ENCODE measurements around the gene PNLIPRP3.

The PNLIPRP3 gene

GRCh38 chr10:116466715-116467422, 39.2 kb downstream of the PNLIPRP3 start:
- Histone ChIP-seq H3K9ac (ENCODE audit: insufficient read length, low read depth) (no peak overlapping the region), H3K36me3 (ENCODE audit: insufficient read depth, insufficient read length, low read length) (no peaks in the 10 kb centered on the region), H3K27me3 (ENCODE audit: insufficient read depth, insufficient read length) (no peaks in the 10 kb centered on the region), H3K9me3 (ENCODE audit: insufficient read depth, low read length) (no peaks in the 10 kb centered on the region), H3K4me1 (ENCODE audit: insufficient read depth, insufficient read length) (peaks cover 2% of the 10 kb centered on the region), H3K4me3 (ENCODE audit: insufficient read length, low read depth) (no peak overlapping the region)
- TF ChIP-seq ZNF274 (IDR thresholded peaks at IDR 0.05; ENCODE audit: low read depth, low read length): no peak
- no peak for DNase-seq (ENCODE audit: low read depth, low spot score)

GRCh38 chr10:116469437-116469836, 41.8 kb downstream of the PNLIPRP3 start:
- TF ChIP-seq ZNF274 (IDR thresholded peaks at IDR 0.05; ENCODE audit: low read depth, low read length) (no peak), SUZ12 (IDR thresholded peaks at IDR 0.05; ENCODE audit: extremely low read depth, insufficient read depth, insufficient read length) (no peak), YY1 (IDR thresholded peaks at IDR 0.05; ENCODE audit: insufficient read depth, insufficient read length) (no peak)
- Histone ChIP-seq H3K9ac (ENCODE audit: insufficient read length, low read depth) (no peak overlapping the region), H3K27me3 (ENCODE audit: insufficient read depth, insufficient read length) (no peaks in the 10 kb centered on the region), H3K4me3 (ENCODE audit: insufficient read length, low read depth) (no peak overlapping the region), H3K36me3 (ENCODE audit: insufficient read depth, insufficient read length, low read length) (no peaks in the 10 kb centered on the region), H3K4me1 (ENCODE audit: insufficient read depth, insufficient read length) (peaks cover under 1% of the 10 kb centered on the region), H3K9me3 (ENCODE audit: insufficient read depth, low read length) (no peaks in the 10 kb centered on the region)
- DNase-seq (ENCODE audit: low read depth, low spot score): no peak

GRCh38 chr10:116470071-116470470, 42.4 kb downstream of the PNLIPRP3 start:
- Histone ChIP-seq H3K9ac (ENCODE audit: insufficient read length, low read depth) (no peak overlapping the region), H3K9me3 (ENCODE audit: insufficient read depth, low read length) (no peaks in the 10 kb centered on the region), H3K4me1 (ENCODE audit: insufficient read depth, insufficient read length) (no peaks in the 10 kb centered on the region), H3K36me3 (ENCODE audit: insufficient read depth, insufficient read length, low read length) (no peaks in the 10 kb centered on the region), H3K4me3 (ENCODE audit: insufficient read length, low read depth) (no peak overlapping the region), H3K27me3 (ENCODE audit: insufficient read depth, insufficient read length) (no peaks in the 10 kb centered on the region)
- no peak for TF ChIP-seq ZNF274 (IDR thresholded peaks at IDR 0.05; ENCODE audit: low read depth, low read length)
- TF ChIP-seq SUZ12 (IDR thresholded peaks at IDR 0.05; ENCODE audit: extremely low read depth, insufficient read depth, insufficient read length): no peak
- no peak for TF ChIP-seq YY1 (IDR thresholded peaks at IDR 0.05; ENCODE audit: insufficient read depth, insufficient read length)
- DNase-seq (ENCODE audit: low read depth, low spot score): no peak

GRCh38 chr10:116470768-116471415, 43.2 kb downstream of the PNLIPRP3 start:
- Histone ChIP-seq H3K9me3 (ENCODE audit: insufficient read depth, low read length) (no peaks in the 10 kb centered on the region), H3K4me1 (ENCODE audit: insufficient read depth, insufficient read length) (no peaks in the 10 kb centered on the region), H3K27me3 (ENCODE audit: insufficient read depth, insufficient read length) (no peaks in the 10 kb centered on the region), H3K4me3 (ENCODE audit: insufficient read length, low read depth) (no peak overlapping the region), H3K36me3 (ENCODE audit: insufficient read depth, insufficient read length, low read length) (no peaks in the 10 kb centered on the region), H3K9ac (ENCODE audit: insufficient read length, low read depth) (no peak overlapping the region)
- DNase-seq (ENCODE audit: low read depth, low spot score): no peak
- TF ChIP-seq SUZ12 (IDR thresholded peaks at IDR 0.05; ENCODE audit: extremely low read depth, insufficient read depth, insufficient read length) (no peak), YY1 (IDR thresholded peaks at IDR 0.05; ENCODE audit: insufficient read depth, insufficient read length) (no peak), ZNF274 (IDR thresholded peaks at IDR 0.05; ENCODE audit: low read depth, low read length) (no peak)

- no peak for TF ChIP-seq ZNF274 (IDR thresholded peaks at IDR 0.05; ENCODE audit: low read depth, low read length)
- no peaks in the 10 kb centered on the region for H3K27me3 ChIP-seq (ENCODE audit: insufficient read depth, insufficient read length)
- no peaks in the 10 kb centered on the region for H3K36me3 ChIP-seq (ENCODE audit: insufficient read depth, insufficient read length, low read length)
- H3K9ac ChIP-seq (ENCODE audit: insufficient read length, low read depth): no peak overlapping the region
- DNase-seq (ENCODE audit: low read depth, low spot score): no peak
- no peak overlapping the region for H3K4me3 ChIP-seq (ENCODE audit: insufficient read length, low read depth)
- H3K4me1 ChIP-seq (ENCODE audit: insufficient read depth, insufficient read length): no peaks in the 10 kb centered on the region
- H3K9me3 ChIP-seq (ENCODE audit: insufficient read depth, low read length): no peaks in the 10 kb centered on the region
Measured at GRCh38 chr10:116472891-116473290, 45.2 kb downstream of the PNLIPRP3 start.

- H3K9me3 ChIP-seq (ENCODE audit: insufficient read depth, low read length): no peaks in the 10 kb centered on the region
- no peak for DNase-seq (ENCODE audit: low read depth, low spot score)
- no peaks in the 10 kb centered on the region for H3K36me3 ChIP-seq (ENCODE audit: insufficient read depth, insufficient read length, low read length)
- H3K4me1 ChIP-seq (ENCODE audit: insufficient read depth, insufficient read length): peaks cover 2% of the 10 kb centered on the region
- no peak overlapping the region for H3K4me3 ChIP-seq (ENCODE audit: insufficient read length, low read depth)
- H3K9ac ChIP-seq (ENCODE audit: insufficient read length, low read depth): no peak overlapping the region
- no peak for TF ChIP-seq SUZ12 (IDR thresholded peaks at IDR 0.05; ENCODE audit: extremely low read depth, insufficient read depth, insufficient read length)
- no peak for TF ChIP-seq ZNF274 (IDR thresholded peaks at IDR 0.05; ENCODE audit: low read depth, low read length)
- no peak for TF ChIP-seq YY1 (IDR thresholded peaks at IDR 0.05; ENCODE audit: insufficient read depth, insufficient read length)
- no peaks in the 10 kb centered on the region for H3K27me3 ChIP-seq (ENCODE audit: insufficient read depth, insufficient read length)
Measured at GRCh38 chr10:116475866-116476265, 48.2 kb downstream of the PNLIPRP3 start.

- Histone ChIP-seq H3K4me1 (ENCODE audit: insufficient read depth, insufficient read length) (peaks cover 2% of the 10 kb centered on the region), H3K9me3 (ENCODE audit: insufficient read depth, low read length) (no peaks in the 10 kb centered on the region), H3K36me3 (ENCODE audit: insufficient read depth, insufficient read length, low read length) (no peaks in the 10 kb centered on the region), H3K27me3 (ENCODE audit: insufficient read depth, insufficient read length) (no peaks in the 10 kb centered on the region), H3K9ac (ENCODE audit: insufficient read length, low read depth) (no peak overlapping the region), H3K4me3 (ENCODE audit: insufficient read length, low read depth) (no peak overlapping the region)
- no peak for DNase-seq (ENCODE audit: low read depth, low spot score)
- TF ChIP-seq YY1 (IDR thresholded peaks at IDR 0.05; ENCODE audit: insufficient read depth, insufficient read length) (no peak), SUZ12 (IDR thresholded peaks at IDR 0.05; ENCODE audit: extremely low read depth, insufficient read depth, insufficient read length) (no peak), ZNF274 (IDR thresholded peaks at IDR 0.05; ENCODE audit: low read depth, low read length) (no peak)
Measured at GRCh38 chr10:116476461-116476860, 48.8 kb downstream of the PNLIPRP3 start.
